Measurements from ENCODE around the gene PTPRT.

GRCh38 chr20:42191140-42191860, 998.4 kb downstream of the PTPRT start:
- no peak for TF ChIP-seq POLR2A (IDR thresholded peaks at IDR 0.05; ENCODE audit: borderline replicate concordance, extremely low read depth, insufficient read depth, insufficient read length)
- TF ChIP-seq CEBPB (IDR thresholded peaks at IDR 0.05; ENCODE audit: low read depth) = no peak
- TF ChIP-seq CTCF (IDR thresholded peaks at IDR 0.05 in 2 of 3, conservative IDR thresholded peaks at IDR 0.05 in 1 of 3; ENCODE audit: borderline replicate concordance in 1 of 3, insufficient read depth in 1 of 3, low read depth in 2 of 3, low read length in 2 of 3) = no peak
- no peak for TF ChIP-seq SIN3A (IDR thresholded peaks at IDR 0.05; ENCODE audit: low read depth)

Measured in HCT116 (cell line).